G401 (cell line): ENCODE data around the gene RIMOC1. TPM values are rescaled to one million over a fixed set of nuclear protein-coding genes. Genes with fewer than 3 reads are reported as not detected.

ENCODE experiments used
- DNase-seq: peaks from one replicate; pipeline ENCODE4 v3.0.0-alpha.2; 2015; ENCODE audit warnings: low spot score
- in situ Hi-C: cut with HindIII; loops from 2 replicates; pipeline ENCODE4 v1.10.0; 2016; ENCODE audit warnings: low sequenced_read_pairs, mixed read lengths
- total RNA-seq: library from RNA; depleted of rRNA; stranded (reverse); fragments of >200 nt; shearing (Covaris generic); gene quantifications from 2 replicates; pipeline ENCODE4 v1.2.3, GENCODE V29; 2014

Gene RIMOC1
- total RNA-seq, 1 experiment from 2014 or later: 9.4 TPM

GRCh38 chr5:41883936-41884335, 20.2 kb upstream of the RIMOC1 start:
- DNase-seq: no peak
- in situ Hi-C loops: no loop called here

GRCh38 chr5:41885286-41885685, 18.9 kb upstream of the RIMOC1 start:
- in situ Hi-C loops: no loop called here
- no peak for DNase-seq

GRCh38 chr5:41891066-41891707, 13.0 kb upstream of the RIMOC1 start:
- in situ Hi-C loops: no loop called here
- no peak for DNase-seq

- in situ Hi-C loops: no loop called here
- DNase-seq: no peak
These were observed 12.1 kb upstream of the RIMOC1 start for GRCh38 chr5:41892031-41892430.

- no peak for DNase-seq
- in situ Hi-C loops: no loop called here
These were observed 10.9 kb upstream of the RIMOC1 start for GRCh38 chr5:41893074-41893851.

- in situ Hi-C loops: no loop called here
- DNase-seq: no peak
These were observed 7.9 kb upstream of the RIMOC1 start for GRCh38 chr5:41896230-41896629.

GRCh38 chr5:41903382-41903891, 707 bp upstream of the RIMOC1 start:
- no peak for DNase-seq
- in situ Hi-C loops: no loop called here

- in situ Hi-C loops: no loop called here
- DNase-seq: no peak
These were observed 2.0 kb downstream of the RIMOC1 start for GRCh38 chr5:41906151-41906550.

GRCh38 chr5:41908374-41909079, 4.4 kb downstream of the RIMOC1 start:
- no peak for DNase-seq
- in situ Hi-C loops: no loop called here

- in situ Hi-C loops: no loop called here
- DNase-seq: no peak
These were observed 14.0 kb downstream of the RIMOC1 start for GRCh38 chr5:41918105-41918504.

GRCh38 chr5:41921166-41921565, 17.0 kb downstream of the RIMOC1 start:
- DNase-seq: no peak
- in situ Hi-C loops: no loop called here

GRCh38 chr5:41921874-41922273, 17.7 kb downstream of the RIMOC1 start:
- in situ Hi-C loops: no loop called here

GRCh38 chr5:41924526-41924871, 20.4 kb downstream of the RIMOC1 start:
- in situ Hi-C loops: no loop called here

More at GRCh38 chr5:41921874-41922273, 17.7 kb downstream of the RIMOC1 start:
- DNase-seq: no peak

GRCh38 chr5:41924872-41925554, 20.9 kb downstream of the RIMOC1 start, which contains the start of gene FBXO4:
Gene FBXO4 (plus strand): TSS chr5:41925281. CDS start chr5:41925310, 29 bp downstream.
- in situ Hi-C loops: no loop called here
- peak; percentile 82 for DNase-seq

More at GRCh38 chr5:41924526-41924871, 20.4 kb downstream of the RIMOC1 start:
- DNase-seq: no peak

GRCh38 chr5:41925555-41925951, 21.4 kb downstream of the RIMOC1 start:
- DNase-seq: peak; percentile 48
- in situ Hi-C loops: no loop called here

GRCh38 chr5:41927604-41928003, 23.5 kb downstream of the RIMOC1 start:
- no peak for DNase-seq
- in situ Hi-C loops: no loop called here

GRCh38 chr5:41929035-41929434, 24.9 kb downstream of the RIMOC1 start:
- DNase-seq: no peak
- in situ Hi-C loops: no loop called here

- in situ Hi-C loops: no loop called here
These were observed 28.6 kb downstream of the RIMOC1 start for GRCh38 chr5:41932770-41933169.

GRCh38 chr5:41935544-41935943, 31.4 kb downstream of the RIMOC1 start:
- no peak for DNase-seq
- in situ Hi-C loops: no loop called here

More at GRCh38 chr5:41932770-41933169, 28.6 kb downstream of the RIMOC1 start:
- no peak for DNase-seq
